ENCODE measurements around the gene CCDC9B. TPM values are rescaled to one million over a fixed set of nuclear protein-coding genes. Genes with fewer than 3 reads are reported as not detected.

Gene CCDC9B
- total RNA-seq, 1 donor from 2014 or later = 26.1 TPM

GRCh38 chr15:40306371-40306770, 34.4 kb downstream of the CCDC9B start:
- Mint-ChIP-seq H3K36me3 (no peaks in the 10 kb centered on the region), H3K27ac (no peak overlapping the region), H3K9me3 (no peaks in the 10 kb centered on the region), H3K4me1 (peaks cover 25% of the 10 kb centered on the region), H3K4me3 (no peak overlapping the region), H3K27me3 (ENCODE audit: low read depth) (peaks cover 7% of the 10 kb centered on the region)
- no peak for DNase-seq (ENCODE audit: low spot score in 2 of 2, unreplicated experiment in 2 of 2)
- TF ChIP-seq CTCF (IDR thresholded peaks at IDR 0.05; ENCODE audit: unreplicated experiment) = no peak

GRCh38 chr15:40305281-40305680, 35.5 kb downstream of the CCDC9B start:
- peaks cover 31% of the 10 kb centered on the region for H3K4me1 Mint-ChIP-seq
- H3K27me3 Mint-ChIP-seq (ENCODE audit: low read depth) = peaks cover 3% of the 10 kb centered on the region
- H3K4me3 Mint-ChIP-seq = no peak overlapping the region
- H3K27ac Mint-ChIP-seq = no peak overlapping the region
- TF ChIP-seq CTCF (IDR thresholded peaks at IDR 0.05; ENCODE audit: unreplicated experiment) = no peak
- no peaks in the 10 kb centered on the region for H3K36me3 Mint-ChIP-seq
- DNase-seq (ENCODE audit: low spot score in 2 of 2, unreplicated experiment in 2 of 2) = no peak
- no peaks in the 10 kb centered on the region for H3K9me3 Mint-ChIP-seq

- H3K4me1 Mint-ChIP-seq = peaks cover 18% of the 10 kb centered on the region
- peaks cover 9% of the 10 kb centered on the region for H3K36me3 Mint-ChIP-seq
- H3K9me3 Mint-ChIP-seq = peaks cover 9% of the 10 kb centered on the region
- no peak overlapping the region for H3K4me3 Mint-ChIP-seq
- DNase-seq (ENCODE audit: low spot score in 2 of 2, unreplicated experiment in 2 of 2) = no peak
- H3K27me3 Mint-ChIP-seq (ENCODE audit: low read depth) = peaks cover 3% of the 10 kb centered on the region
- H3K27ac Mint-ChIP-seq = peak overlapping the region; percentile 56
- no peak for TF ChIP-seq CTCF (IDR thresholded peaks at IDR 0.05; ENCODE audit: unreplicated experiment)
Observed at GRCh38 chr15:40303576-40303975, 37.2 kb downstream of the CCDC9B start.

GRCh38 chr15:40302981-40303380, 37.8 kb downstream of the CCDC9B start:
- H3K27ac Mint-ChIP-seq = no peak overlapping the region
- peaks cover 9% of the 10 kb centered on the region for H3K36me3 Mint-ChIP-seq
- no peak for TF ChIP-seq CTCF (IDR thresholded peaks at IDR 0.05; ENCODE audit: unreplicated experiment)
- peaks cover 17% of the 10 kb centered on the region for H3K4me1 Mint-ChIP-seq
- peaks cover 3% of the 10 kb centered on the region for H3K27me3 Mint-ChIP-seq (ENCODE audit: low read depth)
- H3K9me3 Mint-ChIP-seq = peaks cover 9% of the 10 kb centered on the region
- DNase-seq (ENCODE audit: low spot score in 2 of 2, unreplicated experiment in 2 of 2) = no peak
- H3K4me3 Mint-ChIP-seq = no peak overlapping the region

- Mint-ChIP-seq H3K4me3 (no peak overlapping the region), H3K27me3 (ENCODE audit: low read depth) (peaks cover 3% of the 10 kb centered on the region), H3K4me1 (peaks cover 14% of the 10 kb centered on the region), H3K9me3 (peaks cover 9% of the 10 kb centered on the region), H3K27ac (no peak overlapping the region), H3K36me3 (peaks cover 9% of the 10 kb centered on the region)
- TF ChIP-seq CTCF (IDR thresholded peaks at IDR 0.05; ENCODE audit: unreplicated experiment) = no peak
- DNase-seq (ENCODE audit: low spot score in 2 of 2, unreplicated experiment in 2 of 2) = no peak
Observed at GRCh38 chr15:40302288-40302886, 38.4 kb downstream of the CCDC9B start.

Measured in mesothelial cell of epicardium (in vitro differentiated cells).